SKM-1 treated with dmso at 0.1 percent for 144 hours (cell line): ENCODE results near the gene UBTD1.
"Not testable (repeated sequence)": the region's sequence is repeated elsewhere in the genome, so short reads cannot be mapped to it uniquely, and the experiment has no call there.

Source experiments
- DNase-seq: peaks from one replicate; lab custom pipeline; 2025; ENCODE audit not compliant: unreplicated experiment; lab: John Stamatoyannopoulos, UW

The UBTD1 gene

DNA sequence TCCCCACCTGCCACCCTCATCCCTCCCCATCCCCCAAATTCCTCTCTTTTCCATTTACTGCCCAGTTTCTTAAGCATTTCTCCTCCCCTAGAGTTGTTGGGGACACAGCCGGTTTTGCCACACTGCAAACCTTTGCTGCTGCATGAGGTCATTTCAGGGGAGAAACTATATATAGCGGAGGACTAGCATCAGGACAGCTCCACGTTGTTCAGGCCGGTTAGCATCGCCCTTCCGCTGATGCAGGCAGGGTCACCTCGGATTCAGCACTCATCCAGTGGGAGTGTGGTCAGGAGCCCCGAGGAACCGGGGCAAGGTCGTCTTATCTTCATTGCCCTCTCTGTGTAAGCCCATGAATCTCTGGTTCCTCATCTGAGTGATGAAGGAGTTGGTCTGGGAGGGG lies 15.6 kb downstream of the UBTD1 start:
- no peak for DNase-seq

DNA sequence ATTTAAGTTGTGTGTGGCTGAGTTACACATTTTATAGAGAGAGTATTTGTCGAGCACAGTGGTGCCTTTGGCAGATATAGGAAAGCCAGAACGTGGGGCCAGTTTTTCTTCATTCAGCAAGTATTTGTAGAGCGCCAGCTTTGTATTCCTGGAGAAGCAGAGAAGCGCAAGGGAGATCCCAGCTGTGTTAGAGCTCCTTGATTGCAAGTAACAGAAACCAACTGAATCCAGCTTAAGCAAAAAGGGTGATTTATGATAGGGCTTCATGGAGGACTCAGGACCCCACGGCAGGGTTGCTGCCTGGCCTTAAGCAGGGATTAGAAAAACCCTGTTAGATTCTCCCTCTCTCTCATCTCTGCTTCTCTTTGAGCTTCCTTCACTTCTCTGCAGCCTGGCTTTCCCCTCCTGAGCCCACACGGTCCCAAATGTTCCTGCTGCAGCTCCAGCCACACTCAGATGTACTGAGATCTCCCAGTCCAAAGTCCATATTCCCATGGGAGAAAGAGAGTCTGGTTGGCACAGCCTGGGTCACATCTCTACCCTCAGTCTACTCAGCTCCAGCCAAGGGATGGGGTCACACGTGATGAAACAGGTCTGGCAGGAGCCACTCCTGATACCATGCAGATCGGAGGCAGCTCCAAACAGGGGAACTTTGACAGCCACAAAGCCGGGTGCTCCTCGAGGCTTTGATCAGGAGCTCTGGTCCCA lies 16.7 kb downstream of the UBTD1 start:
- DNase-seq = no peak

DNA sequence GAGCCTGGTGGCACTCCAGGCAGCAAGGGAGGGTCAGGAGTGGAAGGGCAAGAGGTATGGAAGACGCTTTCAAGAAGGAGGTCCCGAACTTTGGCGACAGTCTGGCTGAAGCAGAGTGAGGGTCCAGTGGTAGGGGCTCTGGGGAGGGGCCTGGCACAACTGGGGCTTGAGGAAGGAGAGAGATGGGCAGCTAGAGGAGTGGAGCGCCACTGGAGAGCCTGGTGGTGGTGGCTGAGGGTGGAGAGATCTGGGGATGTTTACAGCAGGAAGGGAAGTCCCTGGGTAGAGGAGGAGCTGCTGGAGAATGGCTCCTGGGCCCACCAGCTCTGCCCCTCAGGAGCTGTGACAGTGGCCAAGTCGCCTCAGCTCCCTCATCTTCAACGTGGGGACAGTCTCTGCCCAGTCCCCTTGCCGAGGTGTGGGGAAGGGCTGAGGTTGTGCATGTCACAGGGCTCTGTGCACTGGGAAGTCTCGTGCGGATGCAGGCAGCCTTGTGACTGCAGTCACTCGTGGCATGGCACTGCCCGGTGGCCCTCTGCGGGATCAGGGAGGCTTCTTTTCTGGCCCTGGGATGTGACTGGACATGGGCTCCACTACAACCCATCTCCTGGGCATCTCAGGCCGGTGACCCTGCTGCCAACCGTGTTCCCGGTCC lies 18.5 kb downstream of the UBTD1 start:
- no peak for DNase-seq

DNA sequence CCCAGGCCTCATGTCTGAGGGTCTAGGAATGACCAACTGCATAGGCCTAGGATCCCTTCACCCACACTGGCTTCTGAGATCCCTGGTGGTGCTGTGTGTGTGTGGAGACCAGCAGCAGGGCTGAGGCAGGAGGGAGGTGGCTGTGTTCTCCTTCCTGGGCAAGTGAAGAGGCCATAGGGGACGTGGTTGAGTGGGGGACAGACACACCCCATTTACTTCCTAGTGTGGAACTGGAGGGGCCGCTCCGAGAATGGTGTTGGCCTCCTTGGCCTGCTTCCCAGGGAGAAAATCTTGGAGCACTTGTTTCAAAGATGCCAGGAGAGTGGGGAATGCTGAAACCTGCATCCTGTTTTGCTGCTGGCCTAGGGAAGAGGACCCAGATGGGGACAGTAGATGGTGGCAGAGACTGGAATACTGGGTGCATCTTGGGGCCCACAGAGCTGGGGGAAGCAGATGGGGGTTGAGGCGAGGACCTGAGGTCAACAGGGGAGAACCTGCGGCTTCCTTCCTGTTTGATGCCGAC lies 19.1 kb downstream of the UBTD1 start:
- no peak for DNase-seq

DNA sequence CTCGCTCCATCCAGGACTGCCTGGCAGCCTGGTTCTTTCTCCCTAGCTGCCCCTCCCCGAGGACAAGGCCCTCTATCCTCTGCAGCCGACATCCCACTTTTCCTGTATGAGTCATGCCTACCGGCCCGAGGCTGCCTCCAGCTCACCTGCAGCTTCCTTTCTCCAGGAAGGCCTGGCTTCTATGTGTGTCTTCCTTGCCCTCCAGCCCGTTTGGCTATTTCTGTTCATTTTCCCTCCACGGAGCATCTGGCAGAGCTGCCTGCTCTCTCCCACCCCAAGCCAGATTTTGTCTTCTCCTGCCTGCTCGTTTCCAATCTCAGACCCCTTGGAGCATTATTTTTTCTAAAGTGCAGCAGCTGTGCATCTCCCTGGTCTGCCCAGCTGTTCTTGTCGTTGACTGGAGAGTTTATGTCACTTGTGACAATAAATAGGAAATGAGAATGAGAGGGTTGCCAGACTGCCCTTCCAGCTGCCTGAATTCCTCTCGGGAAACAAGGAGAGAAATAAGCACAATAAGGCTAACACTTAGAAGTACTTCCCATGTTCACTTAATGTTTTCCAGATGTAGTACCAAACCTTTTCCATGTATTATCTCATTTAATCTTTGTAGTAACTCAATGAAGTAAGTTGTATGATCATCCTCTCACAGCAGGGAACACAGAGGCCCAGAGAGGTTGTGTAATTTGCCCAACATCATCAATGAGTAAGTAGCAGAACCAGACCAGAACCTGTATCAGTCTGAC lies 19.7 kb downstream of the UBTD1 start:
- DNase-seq = no peak

DNA sequence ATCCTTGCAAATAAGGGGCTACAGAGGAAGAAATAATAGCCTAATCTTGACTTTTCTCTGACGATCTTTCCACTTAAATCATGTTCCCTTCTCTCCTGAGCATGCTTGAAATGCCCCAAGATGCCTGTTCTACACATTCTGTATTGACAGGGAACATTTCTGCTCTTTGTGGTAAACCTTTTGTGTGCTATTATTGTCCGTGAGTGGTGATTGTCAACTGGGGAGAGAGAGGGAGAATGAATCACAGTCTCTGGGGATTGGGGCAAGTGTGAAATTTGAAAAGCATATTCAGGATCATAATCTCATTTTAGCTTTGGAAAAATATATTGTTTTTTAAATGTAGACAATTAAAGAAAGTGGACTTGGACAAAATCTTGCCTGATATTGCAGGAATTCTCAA lies 20.6 kb downstream of the UBTD1 start:
- no peak for DNase-seq

DNA sequence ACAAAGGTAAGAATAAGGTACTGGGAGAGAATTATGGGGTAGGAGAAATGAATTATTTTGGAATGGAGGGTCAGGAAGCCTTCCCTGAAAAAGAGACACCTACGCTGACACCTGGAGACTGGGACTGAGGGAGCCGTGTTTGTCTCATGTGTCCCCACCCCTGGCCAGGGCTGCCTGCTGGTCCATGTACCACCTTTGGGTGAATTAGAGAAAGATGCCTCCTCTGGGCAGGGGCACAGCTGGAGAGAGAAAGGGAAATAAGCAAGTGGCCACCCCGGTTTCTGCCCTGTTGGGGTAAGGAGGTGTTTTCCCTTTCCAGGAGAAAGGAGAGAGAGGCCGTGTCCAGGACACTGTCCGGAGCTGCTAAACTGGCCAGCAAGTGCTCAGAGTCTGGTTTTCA lies 21.8 kb downstream of the UBTD1 start:
- DNase-seq = no peak

DNA sequence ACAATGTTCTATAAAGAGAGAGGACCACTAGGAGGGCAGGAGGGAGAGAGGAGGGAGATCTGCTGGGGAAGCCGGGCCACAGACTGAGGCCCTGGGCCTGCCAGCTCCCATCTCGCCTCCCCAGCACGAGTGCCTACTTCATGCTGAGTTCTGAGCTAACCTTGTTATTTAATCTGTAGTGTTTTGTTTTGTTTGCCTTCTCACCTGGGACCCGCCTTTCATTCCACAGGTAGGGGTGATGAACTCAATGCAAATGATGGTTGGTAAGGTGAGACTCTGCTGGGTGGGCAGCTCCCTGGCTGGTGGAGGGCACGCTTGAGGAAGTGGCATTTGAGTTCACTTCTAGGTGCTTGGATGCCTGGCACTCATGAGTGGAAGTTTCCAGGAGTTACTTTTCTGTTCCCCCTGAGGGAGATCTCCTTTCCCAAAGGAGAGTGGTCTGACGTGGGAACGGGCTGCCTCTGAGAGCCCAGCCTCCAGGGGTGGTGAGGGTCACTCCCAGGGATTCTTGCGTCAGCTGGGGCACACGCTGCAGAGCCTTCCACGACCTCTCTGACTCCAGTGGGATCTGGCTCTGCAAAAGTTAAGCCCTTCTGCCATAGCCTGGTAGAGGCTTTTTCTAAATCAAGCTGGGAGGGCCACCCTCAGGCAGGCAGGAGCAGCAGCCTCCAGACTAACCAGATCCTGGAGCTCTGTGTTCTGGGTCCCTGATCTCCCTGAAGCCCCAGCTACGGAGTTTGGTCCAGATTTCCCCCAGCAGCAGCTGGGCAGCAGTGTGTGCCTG lies 22.4 kb downstream of the UBTD1 start:
- no peak for DNase-seq

DNA sequence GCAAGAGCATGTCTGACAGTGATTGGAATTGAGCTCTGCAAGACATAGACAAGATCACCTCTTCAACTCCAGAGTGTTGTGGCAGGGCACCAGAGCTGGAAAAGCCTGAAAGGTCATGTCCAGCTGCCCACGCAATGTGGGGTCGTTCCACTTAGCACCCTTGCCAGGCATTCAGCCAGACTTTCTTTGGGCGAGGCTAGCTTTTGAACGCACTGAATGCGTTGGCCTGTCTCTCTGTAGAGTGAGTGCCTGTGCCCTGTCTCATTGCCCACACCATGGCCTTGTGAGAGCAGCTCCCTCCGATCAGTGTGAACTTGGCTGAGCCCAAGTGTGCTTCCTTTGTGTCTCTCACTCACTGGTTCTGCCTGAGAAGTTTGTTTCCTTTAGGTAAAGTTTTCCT lies 23.3 kb downstream of the UBTD1 start:
- DNase-seq = no peak

DNA sequence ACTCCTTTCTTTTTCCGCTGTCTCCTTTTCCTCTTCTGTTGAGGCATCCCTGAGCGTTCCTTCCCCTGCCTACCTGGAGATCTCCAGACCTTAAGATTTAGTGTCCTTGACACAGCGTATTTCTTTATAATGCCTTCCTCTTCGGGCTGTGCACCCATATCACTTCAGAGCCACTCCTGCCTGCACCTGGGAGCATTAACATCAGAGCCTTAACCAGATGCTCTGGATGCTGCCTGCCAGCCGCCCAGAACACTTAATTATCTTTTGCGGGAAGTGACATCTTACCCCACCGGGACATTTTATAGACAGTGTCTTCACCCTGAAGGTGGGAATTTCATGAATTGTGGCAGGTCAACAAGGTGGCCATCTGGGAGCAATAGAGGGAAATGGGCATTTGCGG lies 24.2 kb downstream of the UBTD1 start:
- no peak for DNase-seq

DNA sequence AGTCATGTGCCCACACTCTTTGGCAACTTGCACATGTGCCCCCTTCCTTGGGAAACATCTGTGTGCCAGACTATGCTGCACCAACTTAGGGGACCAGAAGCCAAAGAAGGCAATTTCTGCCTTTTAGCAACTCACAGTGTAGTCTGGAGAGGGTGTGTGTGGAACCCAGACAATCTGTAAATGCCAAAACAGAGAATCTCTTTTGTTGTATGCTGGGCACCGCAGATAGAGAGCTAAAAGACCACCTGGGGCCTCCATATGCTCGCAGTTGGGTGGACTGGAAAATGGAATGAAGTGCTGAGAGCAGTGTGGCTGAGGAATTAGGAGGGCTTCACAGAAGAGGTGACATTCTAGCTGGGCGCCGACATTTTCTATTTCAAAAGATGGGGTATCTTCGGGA lies 26.4 kb downstream of the UBTD1 start:
- DNase-seq = no peak

DNA sequence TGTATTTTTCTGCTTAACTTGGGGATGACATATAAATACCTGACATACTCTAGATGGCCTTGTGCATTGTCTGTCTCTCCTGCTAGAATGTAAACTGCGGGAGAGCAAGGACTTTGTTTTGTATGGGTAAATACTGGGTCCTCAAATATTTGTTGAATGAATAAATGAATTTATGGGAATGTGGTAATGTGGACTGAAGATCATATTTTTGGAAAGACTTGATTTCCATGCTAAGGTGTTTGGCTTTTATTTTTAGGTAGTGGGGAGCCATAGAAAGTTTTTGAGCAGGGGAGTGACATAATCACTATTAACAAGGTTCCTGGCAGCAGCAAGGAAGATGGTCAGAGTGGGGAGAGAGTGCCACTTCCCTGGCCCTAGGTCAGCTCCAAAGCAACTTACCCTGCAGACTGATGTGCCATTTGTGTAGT lies 27.0 kb downstream of the UBTD1 start:
- DNase-seq = no peak

DNA sequence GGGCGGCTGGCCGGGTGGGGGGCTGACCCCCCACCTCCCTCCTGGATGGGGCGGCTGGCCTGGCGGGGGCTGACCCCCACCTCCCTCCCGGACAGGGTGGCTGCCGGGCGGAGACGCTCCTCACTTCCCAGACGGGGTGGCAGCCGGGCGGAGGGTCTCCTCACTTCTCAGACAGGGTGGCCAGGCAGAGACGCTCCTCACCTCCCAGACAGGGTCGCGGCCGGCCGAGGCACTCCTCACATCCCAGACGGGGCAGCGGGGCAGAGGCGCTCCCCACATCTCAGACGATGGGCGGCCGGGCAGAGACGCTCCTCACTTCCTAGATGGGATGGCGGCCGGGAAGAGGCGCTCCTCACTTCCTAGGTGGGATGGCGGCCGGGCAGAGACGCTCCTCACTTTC lies 30.2 kb downstream of the UBTD1 start:
- not testable (repeated sequence) for DNase-seq

DNA sequence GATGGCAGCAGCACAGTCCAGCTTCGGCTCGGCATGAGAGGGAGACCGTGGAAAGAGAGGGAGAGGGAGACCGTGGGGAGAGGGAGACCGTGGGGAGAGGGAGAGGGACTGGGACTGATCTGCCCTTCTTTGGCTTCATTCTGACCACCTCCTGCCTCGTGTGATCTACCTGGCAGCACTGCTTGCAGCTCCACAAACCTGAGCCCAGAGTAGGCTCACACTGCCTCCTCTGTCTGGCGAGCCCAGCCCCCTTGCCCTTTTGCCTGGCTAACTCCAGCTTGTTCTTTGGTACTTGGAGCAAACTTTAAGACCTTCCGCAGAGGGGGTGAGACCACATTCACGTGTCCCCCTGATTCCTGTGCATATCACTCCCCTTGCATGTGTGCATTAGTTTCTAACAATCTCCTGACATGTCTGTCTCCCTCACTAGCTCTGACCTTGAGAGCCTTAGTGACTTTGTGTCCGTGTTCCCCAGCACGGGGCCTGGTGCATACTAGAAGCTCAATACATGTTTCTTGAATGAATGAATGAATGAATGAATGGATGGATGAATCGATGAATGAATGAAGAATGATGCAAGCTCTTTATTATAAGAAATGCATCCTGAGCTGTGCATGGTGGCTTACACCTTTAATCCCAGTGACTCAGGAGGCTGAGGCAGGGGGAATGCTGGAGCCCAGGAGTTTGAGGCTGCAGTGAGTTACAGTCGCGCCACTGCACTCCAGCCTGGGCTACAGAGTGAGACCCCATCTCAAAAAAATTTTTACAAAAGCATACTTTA lies 31.2 kb downstream of the UBTD1 start:
- DNase-seq = no peak

DNA sequence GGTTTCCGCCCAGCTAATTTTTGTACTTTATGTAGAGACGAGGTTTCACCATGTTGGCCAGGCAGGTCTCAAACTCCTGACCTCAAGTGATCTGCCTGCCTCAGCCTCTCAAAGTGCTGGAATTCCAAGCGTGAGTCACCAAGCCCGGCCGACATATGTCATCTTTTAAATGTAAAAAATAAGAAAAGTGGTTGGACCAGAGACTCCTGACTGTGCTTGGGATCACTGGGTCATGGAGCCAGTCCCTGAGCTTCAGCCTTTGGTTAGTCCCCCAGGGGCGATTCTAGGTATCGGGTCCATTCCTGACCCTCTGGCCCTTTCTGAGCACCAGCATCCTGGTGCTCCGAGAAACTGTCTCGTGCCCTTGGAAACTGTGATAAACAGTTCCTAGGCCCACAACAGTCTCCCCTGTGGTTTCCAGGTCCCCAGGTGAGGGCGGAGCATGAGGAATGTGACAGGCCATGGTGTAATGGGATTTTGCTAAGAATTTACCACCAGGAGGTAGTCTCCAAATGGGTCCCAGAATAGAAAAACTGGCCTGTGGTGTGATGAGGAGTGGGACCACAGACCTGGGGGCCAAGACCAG lies 32.8 kb downstream of the UBTD1 start:
- no peak for DNase-seq

DNA sequence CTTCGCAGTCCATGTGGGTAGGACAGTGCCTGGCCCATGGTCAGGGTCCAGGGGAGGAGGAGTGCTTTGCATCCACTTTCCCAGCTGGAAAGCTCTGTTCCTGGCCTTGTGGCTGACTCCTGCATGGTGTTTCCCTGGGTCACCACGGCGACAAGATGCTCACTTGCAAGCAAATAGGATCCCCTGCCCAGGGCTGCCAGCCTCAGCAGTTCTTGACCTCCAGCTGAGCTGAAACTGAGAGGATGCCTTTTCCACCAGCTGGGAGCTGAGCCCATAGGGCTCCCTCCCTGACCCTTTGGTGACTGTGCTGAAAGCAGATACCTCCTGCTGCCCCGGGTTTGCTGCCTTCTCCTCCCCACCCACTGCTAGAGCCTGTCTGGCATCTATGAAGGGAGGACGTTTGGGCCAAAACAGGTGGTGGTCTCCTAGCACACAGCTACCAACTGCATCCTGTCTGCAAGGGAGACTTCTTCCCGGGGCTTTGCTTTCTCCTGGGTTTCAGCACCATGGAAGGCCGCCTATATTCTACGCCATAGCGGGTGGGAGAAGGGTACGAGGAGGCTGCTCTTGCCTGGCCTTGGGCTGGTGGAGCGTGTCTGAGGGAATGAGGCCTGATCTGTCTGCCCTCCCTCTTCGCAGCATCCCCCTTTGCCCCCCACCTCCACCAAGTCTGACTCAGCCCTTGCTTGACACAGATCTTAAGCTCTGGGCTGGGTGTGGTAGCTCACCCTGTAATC lies 34.4 kb downstream of the UBTD1 start:
- DNase-seq = no peak

DNA sequence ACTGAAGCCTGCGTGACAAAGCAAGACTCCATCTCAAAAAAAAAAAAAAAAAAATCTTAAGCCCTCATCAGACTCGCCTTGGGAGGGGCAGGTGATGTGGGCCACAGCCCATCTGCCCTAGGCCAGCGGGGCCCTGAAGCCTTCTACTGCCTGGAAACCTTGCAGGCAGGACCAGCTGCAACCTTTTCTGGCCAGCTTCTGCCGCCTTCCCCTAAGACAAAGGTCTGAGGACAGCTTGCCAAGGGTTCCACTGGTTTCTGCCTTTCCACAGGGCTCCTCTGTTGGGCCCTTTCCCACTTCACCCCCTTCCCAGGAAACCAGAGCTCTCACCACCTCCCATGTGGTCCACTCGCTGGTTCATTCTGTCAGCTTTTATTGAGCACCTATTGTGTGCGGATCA lies 35.2 kb downstream of the UBTD1 start:
- no peak for DNase-seq

DNA sequence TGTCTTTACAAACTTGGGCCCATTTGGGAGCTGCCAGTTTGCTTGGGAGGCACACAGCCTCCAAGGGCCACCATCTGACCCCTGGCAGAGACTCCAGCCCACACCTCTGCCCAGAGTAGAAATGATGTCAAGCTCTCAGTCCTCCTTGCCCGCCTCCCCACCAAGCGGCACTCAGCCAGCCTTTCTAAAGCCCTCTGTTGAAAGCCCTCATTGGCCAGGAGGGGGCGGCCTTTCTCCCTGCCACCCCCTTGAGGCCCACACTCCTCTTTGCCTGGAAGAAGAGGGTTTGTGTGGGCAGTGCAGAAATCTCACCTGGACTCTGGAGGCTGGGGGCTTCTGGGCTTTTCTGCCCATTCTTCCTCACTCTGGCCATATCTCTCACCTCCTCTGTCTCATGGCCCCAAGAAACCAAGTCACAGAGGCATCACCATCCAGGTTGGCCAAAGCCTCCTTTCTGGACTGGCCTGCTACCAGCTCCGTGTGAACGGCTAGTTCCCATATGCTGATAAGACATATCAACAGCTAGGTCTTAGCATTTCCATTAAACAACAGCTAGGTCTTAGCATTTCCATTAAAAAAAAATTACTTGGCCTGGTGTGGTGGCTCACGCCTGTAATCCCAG lies 36.1 kb downstream of the UBTD1 start:
- DNase-seq = peak; percentile 64
